ENCODE measurements around the gene UNC80.

Gene UNC80

DNA sequence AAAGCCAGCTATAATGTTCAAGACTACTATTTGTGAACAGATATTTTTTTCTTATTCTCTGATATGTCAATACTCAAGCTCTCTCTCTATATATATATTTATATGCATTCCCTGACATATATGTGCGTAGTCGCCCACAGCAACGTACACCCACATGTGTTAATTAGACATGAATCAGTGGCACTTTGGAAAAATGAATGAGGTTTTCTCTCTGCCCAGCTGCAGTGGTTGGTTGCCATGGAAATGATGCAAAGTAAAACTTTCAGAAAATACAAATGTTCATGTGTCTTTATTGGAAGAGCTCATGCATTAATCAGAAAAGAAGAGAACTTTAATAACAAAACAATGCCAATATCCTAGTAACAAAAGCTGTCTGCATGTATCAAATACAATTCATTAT lies 34.7 kb downstream of the UNC80 start:
- Histone ChIP-seq H3K4me2 (ENCODE audit: low read depth, low read length, poor library complexity, severe bottlenecking) (no peak overlapping the region), H3K79me2 (ENCODE audit: insufficient read depth, low read length) (no peaks in the 10 kb centered on the region), H3K9me3 (ENCODE audit: insufficient read depth, low read length) (no peaks in the 10 kb centered on the region), H3K4me3 (ENCODE audit: insufficient read depth, low read length, poor library complexity, severe bottlenecking) (no peak overlapping the region), H3K9ac (ENCODE audit: low read length) (no peak overlapping the region), H4K20me1 (ENCODE audit: low read depth, low read length) (no peaks in the 10 kb centered on the region), H3K9me2 (replicated peaks; ENCODE audit: insufficient read depth, low read length) (no peaks in the 10 kb centered on the region), H3K27me3 (ENCODE audit: low read length) (no peaks in the 10 kb centered on the region), H3K27ac (ENCODE audit: low read depth, low read length) (no peak overlapping the region), H3F3A (ENCODE audit: insufficient read depth) (no peaks in the 10 kb centered on the region), H3K36me3 (ENCODE audit: low read length) (no peaks in the 10 kb centered on the region), H2AFZ (ENCODE audit: low read depth, low read length, severe bottlenecking) (no peak overlapping the region)
- no peak for TF ChIP-seq EZH2phosphoT487 (conservative IDR thresholded peaks at IDR 0.05; ENCODE audit: low read length)
- TF ChIP-seq, protein P1, sequence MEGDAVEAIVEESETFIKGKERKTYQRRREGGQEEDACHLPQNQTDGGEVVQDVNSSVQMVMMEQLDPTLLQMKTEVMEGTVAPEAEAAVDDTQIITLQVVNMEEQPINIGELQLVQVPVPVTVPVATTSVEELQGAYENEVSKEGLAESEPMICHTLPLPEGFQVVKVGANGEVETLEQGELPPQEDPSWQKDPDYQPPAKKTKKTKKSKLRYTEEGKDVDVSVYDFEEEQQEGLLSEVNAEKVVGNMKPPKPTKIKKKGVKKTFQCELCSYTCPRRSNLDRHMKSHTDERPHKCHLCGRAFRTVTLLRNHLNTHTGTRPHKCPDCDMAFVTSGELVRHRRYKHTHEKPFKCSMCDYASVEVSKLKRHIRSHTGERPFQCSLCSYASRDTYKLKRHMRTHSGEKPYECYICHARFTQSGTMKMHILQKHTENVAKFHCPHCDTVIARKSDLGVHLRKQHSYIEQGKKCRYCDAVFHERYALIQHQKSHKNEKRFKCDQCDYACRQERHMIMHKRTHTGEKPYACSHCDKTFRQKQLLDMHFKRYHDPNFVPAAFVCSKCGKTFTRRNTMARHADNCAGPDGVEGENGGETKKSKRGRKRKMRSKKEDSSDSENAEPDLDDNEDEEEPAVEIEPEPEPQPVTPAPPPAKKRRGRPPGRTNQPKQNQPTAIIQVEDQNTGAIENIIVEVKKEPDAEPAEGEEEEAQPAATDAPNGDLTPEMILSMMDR (IDR thresholded peaks at IDR 0.05; ENCODE audit: insufficient read depth, low read length, poor library complexity, severe bottlenecking), result no peak

DNA sequence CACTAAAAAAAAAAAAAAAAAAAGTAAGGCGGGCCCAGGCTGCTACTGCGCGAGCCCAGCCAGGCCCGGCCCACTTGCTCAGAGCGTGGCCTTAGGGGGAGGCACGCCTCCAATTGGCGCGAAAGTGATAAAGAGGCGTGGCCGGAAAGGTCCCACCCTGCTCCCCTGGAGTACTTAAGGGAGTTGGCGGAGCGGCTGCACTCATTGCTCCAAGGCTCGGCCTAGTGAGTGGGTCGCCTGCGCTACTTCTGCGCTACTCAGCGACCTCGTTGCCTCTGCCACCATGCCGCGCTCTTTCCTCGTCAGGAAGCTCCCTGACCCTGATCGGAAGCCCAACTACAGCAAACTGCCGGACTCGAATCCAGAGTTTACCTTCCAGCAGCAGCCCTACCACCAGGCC lies 36.9 kb downstream of the UNC80 start:
- H3K4me3 ChIP-seq (ENCODE audit: insufficient read depth, low read length, poor library complexity, severe bottlenecking), result no peak overlapping the region
- H3K79me2 ChIP-seq (ENCODE audit: insufficient read depth, low read length), result no peaks in the 10 kb centered on the region
- TF ChIP-seq EZH2phosphoT487 (conservative IDR thresholded peaks at IDR 0.05; ENCODE audit: low read length), result no peak
- TF ChIP-seq, protein P1 (IDR thresholded peaks at IDR 0.05; ENCODE audit: insufficient read depth, low read length, poor library complexity, severe bottlenecking), result no peak
- H3K9ac ChIP-seq (ENCODE audit: low read length), result no peak overlapping the region
- H3K36me3 ChIP-seq (ENCODE audit: low read length), result no peaks in the 10 kb centered on the region
- H3K9me2 ChIP-seq (replicated peaks; ENCODE audit: insufficient read depth, low read length), result no peaks in the 10 kb centered on the region
- no peak overlapping the region for H3K4me2 ChIP-seq (ENCODE audit: low read depth, low read length, poor library complexity, severe bottlenecking)
- H3K27me3 ChIP-seq (ENCODE audit: low read length), result no peaks in the 10 kb centered on the region
- no peaks in the 10 kb centered on the region for H3K9me3 ChIP-seq (ENCODE audit: insufficient read depth, low read length)
- no peak overlapping the region for H3K27ac ChIP-seq (ENCODE audit: low read depth, low read length)
- H3F3A ChIP-seq (ENCODE audit: insufficient read depth), result no peaks in the 10 kb centered on the region
- H2AFZ ChIP-seq (ENCODE audit: low read depth, low read length, severe bottlenecking), result no peak overlapping the region
- H4K20me1 ChIP-seq (ENCODE audit: low read depth, low read length), result no peaks in the 10 kb centered on the region

DNA sequence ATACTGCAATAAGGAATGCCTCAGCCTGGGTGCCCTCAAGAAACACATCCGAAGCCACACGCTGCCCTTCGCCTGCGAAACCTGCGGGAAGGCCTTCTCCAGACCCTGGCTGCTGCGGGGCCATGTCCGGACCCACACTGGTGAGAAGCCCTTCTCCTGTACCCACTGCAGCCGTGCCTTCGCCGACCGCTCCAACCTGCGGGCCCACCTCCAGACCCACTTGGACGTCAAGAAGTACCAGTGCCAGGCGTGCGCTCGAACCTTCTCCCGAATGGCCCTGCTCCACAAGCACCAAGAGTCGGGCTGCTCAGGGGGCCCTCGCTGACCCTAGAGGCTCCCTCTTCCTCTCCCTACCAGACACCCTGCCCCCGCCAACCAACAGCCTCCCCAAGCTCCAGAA lies 37.6 kb downstream of the UNC80 start:
- H2AFZ ChIP-seq (ENCODE audit: low read depth, low read length, severe bottlenecking), result no peak overlapping the region
- TF ChIP-seq EZH2phosphoT487 (conservative IDR thresholded peaks at IDR 0.05; ENCODE audit: low read length), result no peak
- TF ChIP-seq, protein P1 (IDR thresholded peaks at IDR 0.05; ENCODE audit: insufficient read depth, low read length, poor library complexity, severe bottlenecking), result no peak
- no peak overlapping the region for H3K4me2 ChIP-seq (ENCODE audit: low read depth, low read length, poor library complexity, severe bottlenecking)
- H3K79me2 ChIP-seq (ENCODE audit: insufficient read depth, low read length), result no peaks in the 10 kb centered on the region
- H3K27me3 ChIP-seq (ENCODE audit: low read length), result no peaks in the 10 kb centered on the region
- H4K20me1 ChIP-seq (ENCODE audit: low read depth, low read length), result no peaks in the 10 kb centered on the region
- H3K4me3 ChIP-seq (ENCODE audit: insufficient read depth, low read length, poor library complexity, severe bottlenecking), result no peak overlapping the region
- no peak overlapping the region for H3K9ac ChIP-seq (ENCODE audit: low read length)
- H3K9me3 ChIP-seq (ENCODE audit: insufficient read depth, low read length), result no peaks in the 10 kb centered on the region
- no peaks in the 10 kb centered on the region for H3K9me2 ChIP-seq (replicated peaks; ENCODE audit: insufficient read depth, low read length)
- no peaks in the 10 kb centered on the region for H3K36me3 ChIP-seq (ENCODE audit: low read length)
- no peaks in the 10 kb centered on the region for H3F3A ChIP-seq (ENCODE audit: insufficient read depth)
- no peak overlapping the region for H3K27ac ChIP-seq (ENCODE audit: low read depth, low read length)

All from SU-DHL-6 (cell line).